Measurements from ENCODE around the gene DNMT3A.

DNMT3A gene

GRCh38 chr2:25347205-25347815 lies 5.6 kb upstream of the DNMT3A start:
- no peak for DNase-seq (ENCODE audit: low read depth in 1 of 2, low spot score in 1 of 2)

- no peak for DNase-seq (ENCODE audit: low read depth in 1 of 2, low spot score in 1 of 2)
Measured at GRCh38 chr2:25343187-25343825, 1.6 kb upstream of the DNMT3A start.

GRCh38 chr2:25342372-25343186 lies 854 bp upstream of the DNMT3A start:
- peak; percentile 54 to 72 for DNase-seq (ENCODE audit: low read depth in 1 of 2, low spot score in 1 of 2)

DNA sequence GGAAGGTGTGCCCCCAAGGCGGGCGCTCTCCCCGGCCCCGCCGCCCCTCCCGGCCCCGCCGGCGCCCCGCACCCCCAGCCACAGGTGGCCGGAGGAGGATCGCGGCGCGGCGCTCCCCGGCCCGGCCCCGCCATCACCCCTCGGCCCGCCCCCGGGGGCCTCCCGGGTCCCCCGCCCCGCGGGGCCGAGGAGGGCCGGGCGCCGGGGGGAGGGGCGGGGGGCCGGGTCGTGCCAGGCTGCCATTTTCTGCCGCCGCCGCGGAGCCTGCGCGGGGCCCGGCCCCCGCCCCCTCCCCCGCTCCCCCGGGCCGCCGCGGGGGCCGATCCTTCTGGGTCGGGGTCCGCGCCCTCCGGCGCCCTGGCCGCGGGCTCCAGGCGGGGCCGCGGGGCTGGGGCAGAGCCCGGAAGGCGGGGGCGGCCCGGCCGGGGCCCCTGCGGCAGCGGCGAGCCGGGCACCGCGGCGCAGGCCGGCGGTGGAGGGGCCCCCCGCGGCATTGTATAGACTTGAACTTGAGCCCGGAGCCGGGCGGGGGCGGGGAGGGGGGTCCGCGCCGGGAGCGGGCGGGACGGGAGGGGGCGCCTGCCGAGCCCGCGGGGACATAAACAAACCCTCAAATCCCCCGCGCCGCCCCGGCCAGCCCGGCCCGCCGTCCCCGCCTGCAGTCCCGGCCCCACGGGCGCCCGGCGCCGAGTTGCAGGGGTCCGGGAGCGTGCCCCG lies 556 bp downstream of the DNMT3A start:
- no peak for DNase-seq (ENCODE audit: low read depth in 1 of 2, low spot score in 1 of 2)

- no peak for DNase-seq (ENCODE audit: low read depth in 1 of 2, low spot score in 1 of 2)
Measured at GRCh38 chr2:25340181-25340921, 1.4 kb downstream of the DNMT3A start.

GRCh38 chr2:25339791-25340180 lies 1.9 kb downstream of the DNMT3A start:
- DNase-seq (ENCODE audit: low read depth in 1 of 2, low spot score in 1 of 2) = no peak

DNA sequence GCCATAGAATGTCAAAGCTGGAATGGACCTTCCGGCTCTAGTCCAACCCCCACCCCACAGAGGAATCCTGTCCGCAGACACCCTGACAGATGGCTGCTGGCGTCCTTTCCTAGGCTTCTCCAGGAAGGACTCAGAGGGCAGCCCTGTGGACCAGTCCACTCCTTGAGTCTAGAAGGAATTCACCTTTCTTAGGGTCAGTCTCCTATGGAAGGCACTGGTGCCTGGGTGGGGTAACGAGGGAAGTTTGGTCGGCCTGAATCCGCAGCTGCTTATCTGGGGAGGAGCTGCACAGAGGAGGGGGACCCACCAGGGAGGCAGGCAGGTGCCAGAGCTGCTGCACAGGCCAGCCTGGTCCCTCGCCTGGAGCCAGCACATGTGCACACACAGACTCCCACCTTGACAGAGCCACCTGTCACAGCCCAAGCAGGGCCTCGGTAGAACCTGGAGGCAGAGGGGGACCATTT lies 2.5 kb downstream of the DNMT3A start:
- no peak for DNase-seq (ENCODE audit: low read depth in 1 of 2, low spot score in 1 of 2)

GRCh38 chr2:25338401-25338800 lies 3.3 kb downstream of the DNMT3A start:
- no peak for DNase-seq (ENCODE audit: low read depth in 1 of 2, low spot score in 1 of 2)

GRCh38 chr2:25337891-25338290 lies 3.8 kb downstream of the DNMT3A start:
- DNase-seq (ENCODE audit: low read depth in 1 of 2, low spot score in 1 of 2) = no peak

DNA sequence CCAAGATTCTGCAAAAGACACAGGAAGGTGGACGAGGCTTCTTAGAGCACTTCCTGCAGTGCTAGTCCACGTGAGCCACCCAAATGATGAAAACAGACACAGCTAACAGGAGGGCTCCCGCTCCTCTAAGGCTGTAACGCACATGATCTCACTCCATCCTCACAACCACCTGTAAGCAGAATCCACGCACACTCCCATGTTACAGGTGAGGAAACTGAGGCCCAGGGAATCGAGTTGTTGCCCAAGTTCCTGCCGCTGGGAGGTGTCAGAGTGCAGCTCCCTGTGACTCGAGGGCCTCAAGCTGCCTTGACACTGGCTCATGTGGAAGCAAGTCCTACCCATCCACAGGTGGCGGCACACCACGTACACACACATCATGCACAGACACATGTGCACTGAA lies 4.4 kb downstream of the DNMT3A start:
- no peak for DNase-seq (ENCODE audit: low read depth in 1 of 2, low spot score in 1 of 2)

DNA sequence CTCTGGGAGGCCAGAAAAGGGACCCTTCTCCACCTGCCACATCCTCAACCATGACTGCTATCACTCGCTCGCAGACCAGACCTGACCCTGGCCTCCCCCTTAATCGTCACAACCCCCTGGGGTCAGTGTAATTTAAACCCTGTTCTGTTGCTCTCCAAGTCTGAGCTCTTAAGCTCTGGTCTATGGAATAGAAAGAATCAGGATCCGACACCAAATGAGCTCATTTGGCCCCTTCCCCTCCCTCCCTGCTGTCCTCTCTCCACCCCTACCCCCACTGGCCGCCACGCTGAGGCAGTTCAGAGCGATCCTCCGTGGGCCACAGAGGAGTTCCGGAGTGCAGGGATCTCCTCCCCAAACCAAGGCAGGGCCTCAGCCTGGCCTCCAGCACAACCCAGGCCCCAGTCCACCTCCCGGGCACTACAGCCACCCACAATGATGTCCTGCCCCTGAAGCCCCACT lies 5.3 kb downstream of the DNMT3A start:
- no peak for DNase-seq (ENCODE audit: low read depth in 1 of 2, low spot score in 1 of 2)

- DNase-seq (ENCODE audit: low read depth in 1 of 2, low spot score in 1 of 2) = no peak
Measured at GRCh38 chr2:25335971-25336370, 5.8 kb downstream of the DNMT3A start.

- DNase-seq (ENCODE audit: low read depth in 1 of 2, low spot score in 1 of 2) = no peak
Measured at GRCh38 chr2:25335204-25335603, 6.5 kb downstream of the DNMT3A start.

GRCh38 chr2:25334482-25334881 lies 7.2 kb downstream of the DNMT3A start:
- DNase-seq (ENCODE audit: low read depth in 1 of 2, low spot score in 1 of 2) = no peak

DNA sequence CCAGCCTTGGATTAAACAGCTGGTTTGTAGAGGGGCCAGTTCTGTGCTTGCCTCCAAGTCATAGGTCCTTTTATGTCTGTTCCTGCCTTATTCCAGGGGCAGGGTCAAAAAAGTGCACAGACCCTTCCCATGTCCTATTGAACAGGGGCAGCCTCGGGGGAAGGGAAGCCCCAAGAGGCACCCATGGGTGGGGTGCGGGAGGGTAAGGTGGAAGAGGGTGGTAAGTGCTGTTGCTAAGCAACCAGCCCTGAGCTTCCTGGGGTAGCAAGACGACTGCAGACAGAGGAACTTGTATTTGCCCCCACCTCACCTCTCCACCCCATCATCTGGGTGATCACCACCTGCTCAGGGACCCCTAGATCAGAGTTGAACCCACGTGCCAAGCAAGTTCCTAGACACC lies 7.7 kb downstream of the DNMT3A start:
- no peak for DNase-seq (ENCODE audit: low read depth in 1 of 2, low spot score in 1 of 2)

- DNase-seq (ENCODE audit: low read depth in 1 of 2, low spot score in 1 of 2) = no peak
Measured at GRCh38 chr2:25332571-25332970, 9.2 kb downstream of the DNMT3A start.

DNA sequence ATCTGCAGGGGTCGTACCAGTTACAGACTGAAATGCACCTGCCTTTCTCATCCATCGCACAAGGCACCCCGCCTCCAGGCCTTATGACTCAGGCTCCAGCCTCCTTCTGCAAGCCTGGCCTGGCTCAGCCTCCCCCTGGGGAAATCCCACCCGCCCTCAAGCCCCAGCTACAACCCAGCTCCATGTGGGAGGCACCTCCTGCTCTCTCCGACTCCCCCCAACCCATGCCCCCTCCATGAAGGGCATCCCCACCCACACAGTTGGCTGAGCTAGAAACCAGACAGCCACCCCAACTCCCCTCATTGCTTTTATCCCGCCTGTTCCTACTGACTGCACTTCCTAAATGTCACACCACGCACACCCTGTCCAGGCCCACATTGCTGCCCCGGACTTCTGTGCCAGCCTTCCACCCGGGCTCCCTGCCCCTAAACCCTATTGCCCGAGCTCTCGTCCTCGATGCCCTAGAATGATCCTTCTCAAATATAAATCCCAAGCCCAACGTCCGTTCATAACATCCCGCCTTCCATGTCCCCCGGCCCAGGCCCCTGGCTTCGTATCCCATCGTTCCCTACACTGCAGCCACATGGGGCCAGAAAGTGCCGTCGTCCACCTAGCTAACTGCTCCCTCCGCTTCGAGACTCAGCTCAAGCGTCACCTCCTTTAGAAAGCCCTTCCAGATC lies 9.9 kb downstream of the DNMT3A start:
- DNase-seq (ENCODE audit: low read depth in 1 of 2, low spot score in 1 of 2) = peak in 1 of 2 donors; percentile 66

DNA sequence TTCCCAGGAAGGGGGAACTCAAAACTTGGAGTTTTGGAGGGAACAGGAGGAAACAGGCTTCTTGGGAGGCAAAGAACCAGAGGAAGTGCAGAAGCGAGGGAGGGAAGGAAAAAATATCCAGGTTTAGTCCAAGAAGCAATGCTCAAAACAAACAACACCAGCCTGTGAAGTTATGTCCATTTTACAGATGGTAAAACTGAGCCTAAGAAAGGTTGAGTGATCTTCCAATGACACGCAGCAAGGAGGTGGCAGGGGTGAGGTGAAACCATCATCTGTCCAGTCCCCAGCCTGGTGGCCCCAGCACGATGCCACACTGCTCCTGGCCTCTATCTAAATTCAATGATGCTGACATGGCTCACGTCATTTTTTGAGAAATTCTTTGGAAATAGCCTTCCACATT lies 10.8 kb downstream of the DNMT3A start:
- DNase-seq (ENCODE audit: low read depth in 1 of 2, low spot score in 1 of 2) = no peak

DNA sequence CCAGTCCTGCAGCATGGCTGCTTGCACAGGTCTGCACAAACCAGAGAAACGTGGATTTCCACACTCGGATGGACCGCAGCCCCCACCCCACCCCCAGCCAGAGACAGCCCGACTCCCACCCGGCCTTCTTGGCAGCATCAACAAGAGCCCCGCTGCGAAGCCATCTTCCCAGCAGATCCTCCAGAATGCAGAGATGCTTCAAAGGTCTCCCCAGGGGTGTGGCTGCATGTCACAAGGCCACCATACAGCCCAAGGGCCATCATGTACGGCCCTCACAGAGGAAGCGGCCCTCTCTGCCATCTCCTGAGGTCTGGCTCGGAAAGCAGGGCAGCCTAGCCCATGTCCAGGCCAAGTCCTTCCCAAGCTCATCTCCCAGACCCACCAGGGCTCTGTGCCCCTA lies 11.5 kb downstream of the DNMT3A start:
- no peak for DNase-seq (ENCODE audit: low read depth in 1 of 2, low spot score in 1 of 2)

All from stimulated activated CD4-positive, alpha-beta T cell treated with anti-CD3 and anti-CD28 coated beads, Interleukin-15, amount 100 ng/mL, for 1 hour (primary cell).